ENCODE results near the gene LMNB1. TPM values are rescaled to one million over a fixed set of nuclear protein-coding genes. Genes with fewer than 3 reads are reported as not detected.

Gene LMNB1
- total and polyA plus RNA-seq, 2 of the 13 experiments (the other 11 are each of a cell fraction or from before 2014, with no cell fraction given): 12.5 to 159 TPM

- TF ChIP-seq ARID4A (CRISPR knock-in tag; IDR thresholded peaks at IDR 0.05; ENCODE audit: borderline replicate concordance): peak; percentile 66
- TF ChIP-seq PHF20 (CRISPR knock-in tag; IDR thresholded peaks at IDR 0.05): no peak; the same call in 1 of the 2 replicates
- no peak for TF ChIP-seq TFDP2 (CRISPR knock-in tag; IDR thresholded peaks at IDR 0.05)
- no peak for TF ChIP-seq ZNF333 (CRISPR knock-in tag; IDR thresholded peaks at IDR 0.05; ENCODE audit: borderline replicate concordance)
- no peak for TF ChIP-seq HNF1B (CRISPR knock-in tag; IDR thresholded peaks at IDR 0.05)
- TF ChIP-seq TMF1 (CRISPR knock-in tag; IDR thresholded peaks at IDR 0.05; ENCODE audit: low read depth): peak; percentile 84
- TF ChIP-seq RBFOX2 (IDR thresholded peaks at IDR 0.05; ENCODE audit: low read depth, low read length): peak; percentile 85
- no peak for TF ChIP-seq IKZF5 (CRISPR knock-in tag; IDR thresholded peaks at IDR 0.05)
- no peak; the same call in 1 of the 2 replicates for TF ChIP-seq ZNF546 (CRISPR knock-in tag; conservative IDR thresholded peaks at IDR 0.05)
- no peak; the same call in 1 of the 2 replicates for TF ChIP-seq ZNF800 (CRISPR knock-in tag; IDR thresholded peaks at IDR 0.05)
- no peak for TF ChIP-seq ZSCAN5A (CRISPR knock-in tag; IDR thresholded peaks at IDR 0.05; ENCODE audit: borderline replicate concordance)
- TF ChIP-seq ZNF816 (CRISPR knock-in tag; IDR thresholded peaks at IDR 0.05; ENCODE audit: borderline replicate concordance): no peak
- TF ChIP-seq TAF1 (CRISPR knock-in tag; IDR thresholded peaks at IDR 0.05): peak; percentile 30; the same call in 1 of the 2 replicates
- TF ChIP-seq KDM5A (IDR thresholded peaks at IDR 0.05; ENCODE audit: borderline replicate concordance, low read length): no peak; the same call in 1 of the 2 replicates
These were observed 480 bp downstream of the LMNB1 start (continued) for GRCh38 chr5:126777257-126777974.
